ENCODE results near the gene DPM3. TPM values are rescaled to one million over a fixed set of nuclear protein-coding genes. Genes with fewer than 3 reads are reported as not detected.

Gene DPM3
- total and polyA plus RNA-seq, 2 experiments from 2014 or later: 13.6 to 71.4 TPM

DNA sequence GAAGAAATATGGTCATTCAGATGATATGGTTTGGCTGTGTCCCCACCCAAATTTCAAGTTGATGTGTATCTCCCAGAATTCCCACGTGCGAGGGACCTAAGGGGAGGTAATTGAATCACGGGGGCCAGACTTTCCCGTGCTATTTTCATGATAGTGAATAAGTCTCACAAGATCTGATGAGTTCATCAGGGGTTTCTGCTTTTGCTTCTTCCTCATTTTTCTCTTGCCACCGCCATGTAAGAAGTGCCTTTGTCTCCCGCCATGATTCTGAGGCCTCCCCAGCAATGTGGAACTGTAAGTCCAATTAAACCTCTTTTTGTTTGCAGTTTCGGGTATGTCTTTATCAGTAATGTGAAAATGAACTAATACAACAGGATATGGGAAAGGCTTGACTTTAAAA lies 1.4 kb upstream of the DPM3 start:
- H3K36me3 Mint-ChIP-seq (ENCODE audit: low read depth): peaks cover 13% of the 10 kb centered on the region
- Histone ChIP-seq H4K20me1 (replicated peaks; ENCODE audit: insufficient read depth) (peaks cover 13% of the 10 kb centered on the region), H3K4me2 (no peak overlapping the region), H3K79me2 (replicated peaks; ENCODE audit: insufficient read depth) (peaks cover 22% of the 10 kb centered on the region), H3K4me3 (no peak overlapping the region), H3K9me2 (ENCODE audit: insufficient read depth) (no peaks in the 10 kb centered on the region), H2AFZ (no peak overlapping the region), H3K27ac (ENCODE audit: low read depth) (no peak overlapping the region), H3F3A (replicated peaks; ENCODE audit: low read depth) (peaks cover 18% of the 10 kb centered on the region; the same call in 1 of the 2 replicates), H3K27me3 (ENCODE audit: insufficient read depth) (peaks cover 5% of the 10 kb centered on the region), H3K36me3 (ENCODE audit: insufficient read depth) (no peaks in the 10 kb centered on the region), H3K4me1 (ENCODE audit: insufficient read depth) (peaks cover 9% of the 10 kb centered on the region)
- no peaks in the 10 kb centered on the region for H3K9me3 Mint-ChIP-seq
- H3K27ac Mint-ChIP-seq: no peak overlapping the region
- ATAC-seq (no peak), DNase-seq (ENCODE audit: low spot score) (no peak)
- H3K4me1 Mint-ChIP-seq: peaks cover 6% of the 10 kb centered on the region; the same call in 2 of the 3 replicates
- H3K4me3 Mint-ChIP-seq: no peak overlapping the region
- TF ChIP-seq ZNF462 (CRISPR knock-in tag; IDR thresholded peaks at IDR 0.05) (no peak), ZNF114 (CRISPR knock-in tag; IDR thresholded peaks at IDR 0.05) (no peak), JUNB (IDR thresholded peaks at IDR 0.05; ENCODE audit: unreplicated experiment) (no peak), ZNF331 (CRISPR knock-in tag; IDR thresholded peaks at IDR 0.05; ENCODE audit: low read depth) (no peak)
- TF ChIP-seq, protein P1, sequence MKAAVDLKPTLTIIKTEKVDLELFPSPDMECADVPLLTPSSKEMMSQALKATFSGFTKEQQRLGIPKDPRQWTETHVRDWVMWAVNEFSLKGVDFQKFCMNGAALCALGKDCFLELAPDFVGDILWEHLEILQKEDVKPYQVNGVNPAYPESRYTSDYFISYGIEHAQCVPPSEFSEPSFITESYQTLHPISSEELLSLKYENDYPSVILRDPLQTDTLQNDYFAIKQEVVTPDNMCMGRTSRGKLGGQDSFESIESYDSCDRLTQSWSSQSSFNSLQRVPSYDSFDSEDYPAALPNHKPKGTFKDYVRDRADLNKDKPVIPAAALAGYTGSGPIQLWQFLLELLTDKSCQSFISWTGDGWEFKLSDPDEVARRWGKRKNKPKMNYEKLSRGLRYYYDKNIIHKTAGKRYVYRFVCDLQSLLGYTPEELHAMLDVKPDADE (IDR thresholded peaks at IDR 0.05): no peak
- TF ChIP-seq, protein P2, sequence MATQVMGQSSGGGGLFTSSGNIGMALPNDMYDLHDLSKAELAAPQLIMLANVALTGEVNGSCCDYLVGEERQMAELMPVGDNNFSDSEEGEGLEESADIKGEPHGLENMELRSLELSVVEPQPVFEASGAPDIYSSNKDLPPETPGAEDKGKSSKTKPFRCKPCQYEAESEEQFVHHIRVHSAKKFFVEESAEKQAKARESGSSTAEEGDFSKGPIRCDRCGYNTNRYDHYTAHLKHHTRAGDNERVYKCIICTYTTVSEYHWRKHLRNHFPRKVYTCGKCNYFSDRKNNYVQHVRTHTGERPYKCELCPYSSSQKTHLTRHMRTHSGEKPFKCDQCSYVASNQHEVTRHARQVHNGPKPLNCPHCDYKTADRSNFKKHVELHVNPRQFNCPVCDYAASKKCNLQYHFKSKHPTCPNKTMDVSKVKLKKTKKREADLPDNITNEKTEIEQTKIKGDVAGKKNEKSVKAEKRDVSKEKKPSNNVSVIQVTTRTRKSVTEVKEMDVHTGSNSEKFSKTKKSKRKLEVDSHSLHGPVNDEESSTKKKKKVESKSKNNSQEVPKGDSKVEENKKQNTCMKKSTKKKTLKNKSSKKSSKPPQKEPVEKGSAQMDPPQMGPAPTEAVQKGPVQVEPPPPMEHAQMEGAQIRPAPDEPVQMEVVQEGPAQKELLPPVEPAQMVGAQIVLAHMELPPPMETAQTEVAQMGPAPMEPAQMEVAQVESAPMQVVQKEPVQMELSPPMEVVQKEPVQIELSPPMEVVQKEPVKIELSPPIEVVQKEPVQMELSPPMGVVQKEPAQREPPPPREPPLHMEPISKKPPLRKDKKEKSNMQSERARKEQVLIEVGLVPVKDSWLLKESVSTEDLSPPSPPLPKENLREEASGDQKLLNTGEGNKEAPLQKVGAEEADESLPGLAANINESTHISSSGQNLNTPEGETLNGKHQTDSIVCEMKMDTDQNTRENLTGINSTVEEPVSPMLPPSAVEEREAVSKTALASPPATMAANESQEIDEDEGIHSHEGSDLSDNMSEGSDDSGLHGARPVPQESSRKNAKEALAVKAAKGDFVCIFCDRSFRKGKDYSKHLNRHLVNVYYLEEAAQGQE (IDR thresholded peaks at IDR 0.05; ENCODE audit: unreplicated experiment): no peak
- H3K27me3 Mint-ChIP-seq (ENCODE audit: insufficient read depth, low read depth, poor library complexity): peaks cover 8% of the 10 kb centered on the region
